GM12873 (cell line): ENCODE data around the gene LTBP3.

Experiments
- TF ChIP-seq, protein P1 (sequence below): IDR thresholded peaks from 2 replicates; pipeline ENCODE4 v1.5.1; 2012; ENCODE audit warnings: low read depth, mild to moderate bottlenecking, moderate library complexity, low read length, control low read depth; ENCODE audit not compliant: insufficient read depth; ENCODE audit errors: missing control alignments

Gene LTBP3

DNA sequence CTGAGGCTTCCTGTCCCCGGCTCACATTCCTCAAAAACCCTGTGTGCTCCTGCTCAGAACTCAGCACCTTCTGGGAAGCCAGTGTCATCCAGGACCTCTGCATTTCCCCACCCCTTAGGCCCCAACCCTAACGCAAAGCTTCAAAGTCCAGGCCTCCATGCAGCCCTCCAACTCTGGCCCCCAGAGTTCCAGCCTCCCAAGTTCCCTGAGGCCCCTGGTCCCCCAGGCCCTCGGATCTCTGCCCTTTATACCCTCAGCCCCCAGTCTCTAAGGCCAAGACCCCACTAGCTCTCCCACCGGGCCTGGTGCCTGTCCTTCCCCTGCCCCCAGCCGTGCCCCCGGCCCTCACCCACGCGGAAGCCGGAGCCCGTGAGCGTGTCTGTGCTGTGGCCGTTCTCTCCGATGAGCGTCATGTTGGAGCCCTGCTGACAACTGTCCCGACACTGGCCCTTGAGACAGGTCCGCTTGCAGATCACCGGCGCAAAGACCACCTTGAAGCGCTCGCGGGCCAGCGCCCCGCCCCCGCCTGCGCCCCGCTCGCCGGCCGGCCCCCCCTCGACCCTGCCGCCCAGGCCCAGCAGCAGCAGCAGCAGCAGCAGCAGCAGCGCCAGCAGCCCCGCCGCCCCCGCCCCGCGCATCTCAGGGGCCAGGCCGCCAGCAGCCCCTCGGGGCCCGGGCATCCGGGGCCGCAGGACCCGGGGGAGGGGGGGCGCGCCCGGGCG lies 718 bp downstream of the LTBP3 start:
- TF ChIP-seq, protein P1, sequence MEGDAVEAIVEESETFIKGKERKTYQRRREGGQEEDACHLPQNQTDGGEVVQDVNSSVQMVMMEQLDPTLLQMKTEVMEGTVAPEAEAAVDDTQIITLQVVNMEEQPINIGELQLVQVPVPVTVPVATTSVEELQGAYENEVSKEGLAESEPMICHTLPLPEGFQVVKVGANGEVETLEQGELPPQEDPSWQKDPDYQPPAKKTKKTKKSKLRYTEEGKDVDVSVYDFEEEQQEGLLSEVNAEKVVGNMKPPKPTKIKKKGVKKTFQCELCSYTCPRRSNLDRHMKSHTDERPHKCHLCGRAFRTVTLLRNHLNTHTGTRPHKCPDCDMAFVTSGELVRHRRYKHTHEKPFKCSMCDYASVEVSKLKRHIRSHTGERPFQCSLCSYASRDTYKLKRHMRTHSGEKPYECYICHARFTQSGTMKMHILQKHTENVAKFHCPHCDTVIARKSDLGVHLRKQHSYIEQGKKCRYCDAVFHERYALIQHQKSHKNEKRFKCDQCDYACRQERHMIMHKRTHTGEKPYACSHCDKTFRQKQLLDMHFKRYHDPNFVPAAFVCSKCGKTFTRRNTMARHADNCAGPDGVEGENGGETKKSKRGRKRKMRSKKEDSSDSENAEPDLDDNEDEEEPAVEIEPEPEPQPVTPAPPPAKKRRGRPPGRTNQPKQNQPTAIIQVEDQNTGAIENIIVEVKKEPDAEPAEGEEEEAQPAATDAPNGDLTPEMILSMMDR = no peak

DNA sequence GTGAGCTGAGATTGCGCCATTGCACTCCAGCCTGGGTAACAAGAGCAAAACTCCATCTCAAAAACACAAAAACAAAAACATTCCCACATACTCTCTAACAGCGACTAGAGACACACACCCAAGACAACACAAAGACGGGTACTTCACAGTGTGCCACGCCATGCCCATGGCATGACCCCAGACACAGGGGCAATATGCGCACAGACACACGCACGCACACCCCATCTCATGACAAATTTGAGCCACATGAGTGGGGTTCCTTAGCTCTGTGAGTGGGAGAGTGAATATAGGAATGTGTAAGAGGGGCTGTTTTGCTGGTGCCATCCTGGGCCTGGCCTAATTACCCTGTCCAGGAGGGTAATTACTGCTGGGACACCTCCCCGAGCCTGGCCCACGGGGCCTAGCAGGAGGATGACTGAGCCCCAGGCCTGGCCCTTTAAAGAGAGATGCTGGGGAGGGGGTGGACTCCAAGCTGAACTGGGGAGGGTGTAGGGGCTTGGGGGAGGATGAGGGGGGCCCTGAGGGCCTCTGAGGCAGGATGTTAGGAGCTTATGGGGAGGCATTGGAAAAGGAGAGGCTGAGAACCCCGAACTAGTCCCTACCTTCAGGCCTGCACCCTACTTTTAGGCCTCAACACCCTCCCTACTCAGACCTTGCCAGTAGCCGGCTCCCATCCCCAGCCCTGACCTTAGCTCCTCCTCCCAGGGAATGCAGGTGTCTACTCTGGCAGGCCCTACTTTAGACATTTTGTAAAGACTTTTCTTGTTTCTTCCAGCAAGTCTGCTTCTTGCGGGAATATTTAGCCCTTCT lies 1.5 kb downstream of the LTBP3 start:
- TF ChIP-seq, protein P1 = no peak

DNA sequence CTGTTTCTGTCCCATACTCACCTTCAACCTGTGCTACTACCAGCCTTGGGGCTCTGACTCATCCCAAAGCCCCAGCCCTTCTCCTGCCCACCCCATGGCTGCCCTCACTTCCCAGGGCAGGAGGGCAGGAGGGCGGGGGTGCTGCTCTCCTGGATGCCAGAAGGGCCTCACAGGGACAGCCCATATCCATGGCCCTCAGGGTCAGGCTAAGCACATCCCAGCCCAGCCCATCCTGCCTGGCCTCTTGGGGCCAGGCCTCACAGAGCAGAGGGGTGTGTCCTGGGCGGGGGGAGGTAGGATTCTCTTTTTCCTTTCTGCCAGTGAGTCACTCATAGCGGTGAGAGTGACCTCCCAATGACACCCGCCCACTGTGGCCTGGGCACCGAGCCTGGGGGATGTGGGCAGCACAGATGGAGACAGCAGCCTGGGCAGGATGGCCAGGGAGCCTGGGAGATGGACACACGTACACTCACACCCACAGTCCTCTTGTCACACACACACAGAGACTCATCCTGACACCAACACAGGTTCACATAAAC lies 2.4 kb downstream of the LTBP3 start:
- TF ChIP-seq, protein P1 = no peak

DNA sequence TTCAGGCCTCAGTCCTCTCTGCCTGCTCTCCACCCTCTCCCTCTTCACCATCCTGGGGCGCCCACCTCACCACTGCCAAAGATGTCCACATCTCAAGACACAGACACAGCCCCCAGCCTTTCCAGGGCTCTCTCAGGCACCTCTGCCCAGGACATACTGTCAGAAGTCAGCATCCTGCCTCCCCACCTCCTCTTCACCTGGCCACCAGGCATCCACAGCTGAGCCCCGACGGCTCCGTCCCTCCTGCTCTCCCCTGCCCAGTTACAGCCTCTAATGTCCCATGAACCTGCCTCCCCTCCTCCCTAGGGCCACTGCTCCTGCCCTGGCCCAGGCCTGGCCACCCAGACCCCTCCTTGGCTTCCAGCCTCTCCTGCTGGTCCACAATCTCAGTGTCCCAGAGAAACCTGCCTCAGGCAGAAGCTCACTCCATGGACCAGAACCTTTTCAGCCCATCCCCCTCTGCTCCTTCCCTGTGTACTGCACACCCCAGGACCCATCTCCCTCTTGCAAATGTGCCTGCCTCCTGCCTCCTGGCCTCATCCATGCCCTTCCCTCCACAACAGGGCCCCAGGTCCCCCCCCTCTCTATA lies 3.2 kb downstream of the LTBP3 start:
- TF ChIP-seq, protein P1 = no peak

DNA sequence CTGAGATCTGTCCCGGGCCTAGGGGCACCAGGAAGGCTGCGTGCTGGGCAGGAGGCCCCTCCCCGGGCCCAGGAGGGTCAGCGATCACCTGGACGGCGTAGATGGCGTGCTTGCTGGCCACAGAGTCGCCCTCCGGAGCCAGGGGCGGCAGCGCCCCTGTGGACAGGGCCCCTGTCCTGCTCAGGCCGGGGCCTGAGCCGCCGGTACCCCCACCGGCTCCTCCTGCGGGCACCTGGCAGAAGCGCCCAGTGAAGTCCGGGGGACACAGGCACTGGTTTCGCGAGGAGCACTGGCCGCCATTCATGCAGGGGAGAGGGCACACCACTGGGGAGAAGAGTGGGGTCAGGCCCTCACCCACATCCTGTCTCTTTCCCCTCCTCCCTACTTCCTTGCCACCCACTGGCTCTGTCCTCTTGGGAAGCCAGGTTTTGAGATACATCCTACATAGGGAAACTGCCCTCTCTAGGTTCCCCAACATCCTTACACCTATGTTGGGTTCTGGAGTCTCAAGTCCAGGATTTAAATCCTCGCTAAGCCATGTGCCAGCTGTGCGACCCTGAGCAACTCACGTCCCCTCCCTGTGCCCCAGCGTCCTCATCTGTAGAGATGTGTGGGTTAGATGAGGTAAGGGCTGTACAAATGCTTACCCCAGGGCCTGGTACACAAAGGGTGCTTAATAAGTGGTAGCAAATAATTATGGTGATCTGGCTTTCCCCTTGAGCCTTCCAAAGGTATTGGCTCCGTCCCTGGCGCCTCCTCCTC lies 3.9 kb downstream of the LTBP3 start:
- TF ChIP-seq, protein P1 = no peak

DNA sequence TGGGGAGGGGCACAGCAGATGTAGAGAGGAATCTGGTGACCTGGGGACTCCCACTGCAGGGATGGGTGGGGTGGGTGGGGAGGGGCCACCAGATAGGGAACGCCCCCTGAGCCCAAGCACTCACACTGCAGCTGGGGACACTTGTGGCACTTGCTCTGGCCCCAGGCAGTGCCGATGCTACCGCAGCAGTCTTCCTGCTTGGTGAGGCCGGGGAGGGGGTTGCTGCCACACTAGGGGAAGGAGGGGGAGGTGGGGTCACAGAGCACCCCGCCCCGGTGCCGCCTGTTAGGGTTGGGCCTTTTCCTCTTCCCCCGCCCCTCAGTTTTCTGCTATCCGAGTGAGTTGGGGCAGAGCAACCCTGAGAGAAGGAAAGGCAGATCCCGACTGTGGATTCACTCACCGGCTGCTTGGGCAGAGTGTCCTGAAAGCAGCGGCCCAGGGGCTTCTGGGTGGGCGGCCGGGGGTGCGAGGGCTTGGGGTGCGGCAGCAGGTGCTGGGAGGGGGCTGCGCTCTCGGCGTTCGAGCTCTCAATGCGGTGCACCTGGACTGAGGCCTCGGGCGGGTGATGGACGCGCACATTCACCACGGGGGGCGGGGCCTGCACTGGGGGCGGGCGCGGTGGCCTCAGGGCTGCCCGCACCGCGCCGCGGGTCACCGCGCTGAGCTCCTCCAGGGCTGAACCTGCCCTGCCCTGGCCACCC lies 4.7 kb downstream of the LTBP3 start:
- TF ChIP-seq, protein P1 = no peak
